H1 (cell line): ENCODE data around the gene SUPT7L. TPM values are rescaled to one million over a fixed set of nuclear protein-coding genes. Genes with fewer than 3 reads are reported as not detected.

Experiments
- CTCF ChIA-PET: fragments of 300-600 bp; sonication (Branson Sonifier 250); formaldehyde crosslinking; loops from one replicate; lab custom pipeline; 2021; ENCODE audit not compliant: partially characterized antibody; lab: Charles Lee
- POLR2A ChIA-PET: fragments of 300-600 bp; sonication (Branson Sonifier 250); formaldehyde crosslinking; loops from one replicate; lab custom pipeline; 2021; ENCODE audit warnings: inconsistent platforms; ENCODE audit not compliant: partially characterized antibody; lab: Charles Lee
- DNase-seq, 2 experiments: peaks; one replicate each; pipeline versions ENCODE4 v3.0.0 to v3.0.0-alpha.2; 2010 to 2022; ENCODE audit warnings: low spot score in 2 of 2, low read depth in 1 of 2, mixed read lengths in 1 of 2
- FAIRE-seq: peaks from 2 replicates; lab custom pipeline; 2011; peaks lifted over from hg19 to GRCh38; lab: Jason Lieb, UNC
- H2AFZ ChIP-seq: 2 replicates; pipeline ENCODE4 v1.8.1; 2012; ENCODE audit warnings: low read length, inconsistent platforms
- H2AK5ac ChIP-seq: 2 replicates; pipeline ENCODE4 v1.6.1; 2013; ENCODE audit warnings: low read depth, low read length
- H2BK120ac ChIP-seq: replicated peaks from 2 replicates; pipeline ENCODE3; 2013; ENCODE audit warnings: low read depth, low read length, inconsistent platforms
- H2BK12ac ChIP-seq: 2 replicates; pipeline ENCODE4 v1.6.1; 2013; ENCODE audit warnings: low read depth, low read length
- H2BK15ac ChIP-seq: 2 replicates; pipeline ENCODE4 v1.6.1; 2013; ENCODE audit warnings: low read length
- H2BK20ac ChIP-seq: 2 replicates; pipeline ENCODE4 v1.6.1; 2013; ENCODE audit warnings: low read length
- H2BK5ac ChIP-seq: 2 replicates; pipeline ENCODE4 v1.6.1; 2013; ENCODE audit warnings: low read depth, low read length
- H3K14ac ChIP-seq: 2 replicates; pipeline ENCODE4 v1.6.1; 2013; ENCODE audit warnings: inconsistent platforms; ENCODE audit not compliant: insufficient read length
- H3K18ac ChIP-seq: 2 replicates; pipeline ENCODE4 v1.6.1; 2013; ENCODE audit warnings: low read length; ENCODE audit errors: extremely low read depth
- H3K23ac ChIP-seq: 2 replicates; pipeline ENCODE4 v1.6.1; 2013; ENCODE audit warnings: inconsistent platforms; ENCODE audit not compliant: insufficient read length
- H3K23me2 ChIP-seq: 2 replicates; pipeline ENCODE4 v1.6.1; 2013; ENCODE audit warnings: low read depth, low read length
- H3K27ac ChIP-seq: 2 replicates; pipeline ENCODE4 v1.6.1; 2011; ENCODE audit warnings: low read depth, low read length, inconsistent platforms
- H3K27me3 ChIP-seq, 4 experiments: replicated peaks in 1 of 4; 1 replicate in 1 of 4; 2 replicates in 3 of 4; pipeline versions ENCODE4 v1.6.1 to v1.8.1; 2011 to 2013; ENCODE audit warnings: low read length in 3 of 4, mild to moderate bottlenecking in 3 of 4, inconsistent platforms in 2 of 4, mixed read lengths in 2 of 4, moderate library complexity in 1 of 4; ENCODE audit not compliant: control insufficient read depth in 3 of 4, insufficient read depth in 3 of 4; ENCODE audit errors: extremely low read depth in 1 of 4
- H3K36me3 ChIP-seq, 4 experiments: 2 replicates each; pipeline versions ENCODE4 v1.6.1 to v1.8.1; 2011 to 2013; ENCODE audit warnings: mild to moderate bottlenecking in 4 of 4, low read length in 3 of 4, moderate library complexity in 2 of 4, control low read depth in 1 of 4, inconsistent platforms in 1 of 4; ENCODE audit not compliant: insufficient read depth in 4 of 4, control insufficient read depth in 2 of 4
- H3K4ac ChIP-seq: replicated peaks from 2 replicates; pipeline ENCODE3; 2013; ENCODE audit warnings: low read length, low read depth, mixed read lengths, inconsistent platforms; ENCODE audit not compliant: insufficient read length
- H3K4me1 ChIP-seq, 4 experiments: replicated peaks in 1 of 4; 1 replicate in 1 of 4; 2 replicates in 3 of 4; pipeline versions ENCODE4 v1.6.1 to v1.8.1; 2011 to 2013; ENCODE audit warnings: low read length in 3 of 4, inconsistent platforms in 2 of 4, mixed read lengths in 1 of 4; ENCODE audit not compliant: insufficient read depth in 4 of 4, control insufficient read depth in 3 of 4
- H3K4me2 ChIP-seq, 2 experiments: 2 replicates each; pipeline versions ENCODE4 v1.6.1 to v1.8.1; 2011 to 2013; ENCODE audit warnings: low read depth in 2 of 2, low read length in 2 of 2, control low read depth in 1 of 2, inconsistent platforms in 1 of 2, mild to moderate bottlenecking in 1 of 2; ENCODE audit not compliant: insufficient read depth in 1 of 2
- H3K4me3 ChIP-seq, 4 experiments: fragments of 200-600, 300-600 bp in 1 of 4; sonication (generic), shearing (Covaris generic), sonication (Bioruptor Twin) in 1 of 4; 2 replicates each; pipeline versions ENCODE4 v1.5.1 to v1.8.1; 2011 to 2016; ENCODE audit warnings: low read length in 4 of 4, low read depth in 3 of 4, control low read depth in 2 of 4, inconsistent platforms in 2 of 4, mild to moderate bottlenecking in 2 of 4, mixed read lengths in 1 of 4, moderate library complexity in 1 of 4; ENCODE audit not compliant: insufficient read depth in 2 of 4; ENCODE audit errors: extremely low read depth in 1 of 4
- H3K56ac ChIP-seq: replicated peaks from 2 replicates; pipeline ENCODE3; 2013; ENCODE audit warnings: low read depth, mild to moderate bottlenecking, mixed read lengths, low read length, inconsistent platforms; ENCODE audit not compliant: insufficient read length
- H3K79me1 ChIP-seq: 2 replicates; pipeline ENCODE4 v1.6.1; 2013; ENCODE audit warnings: low read depth, low read length, control low read depth
- H3K79me2 ChIP-seq, 2 experiments: 2 replicates each; pipeline versions ENCODE4 v1.6.1 to v1.8.1; 2012 to 2013; ENCODE audit warnings: low read length in 2 of 2, mild to moderate bottlenecking in 2 of 2, inconsistent platforms in 1 of 2; ENCODE audit not compliant: insufficient read depth in 2 of 2, control insufficient read depth in 1 of 2
- H3K9ac ChIP-seq, 4 experiments: replicated peaks in 1 of 4; 1 replicate in 1 of 4; 2 replicates in 3 of 4; pipeline versions ENCODE4 v1.6.1 to v1.8.1; 2011 to 2013; ENCODE audit warnings: low read depth in 3 of 4, low read length in 3 of 4, control low read depth in 2 of 4, mild to moderate bottlenecking in 2 of 4, moderate library complexity in 2 of 4, inconsistent platforms in 1 of 4; ENCODE audit errors: extremely low read depth in 1 of 4
- H3K9me3 ChIP-seq, 2 experiments: 2 replicates each; pipeline versions ENCODE4 v1.6.1 to v1.8.1; 2012 to 2013; ENCODE audit warnings: mild to moderate bottlenecking in 2 of 2, moderate library complexity in 2 of 2, control low read depth in 1 of 2, inconsistent platforms in 1 of 2, low read depth in 1 of 2, low read length in 1 of 2, mixed read lengths in 1 of 2; ENCODE audit not compliant: insufficient read depth in 2 of 2
- H4K20me1 ChIP-seq, 2 experiments: replicated peaks in 1 of 2; 2 replicates each; pipeline versions ENCODE3 to v1.8.1; 2011 to 2013; ENCODE audit warnings: inconsistent platforms in 2 of 2, low read length in 2 of 2, mild to moderate bottlenecking in 1 of 2; ENCODE audit not compliant: insufficient read depth in 2 of 2, control insufficient read depth in 1 of 2
- H4K5ac ChIP-seq: 2 replicates; pipeline ENCODE4 v1.6.1; 2013; ENCODE audit warnings: low read length, low read depth, mixed read lengths, inconsistent platforms; ENCODE audit not compliant: insufficient read length
- H4K8ac ChIP-seq: 2 replicates; pipeline ENCODE4 v1.8.0; 2013; ENCODE audit warnings: mild to moderate bottlenecking, moderate library complexity, low read length, inconsistent platforms; ENCODE audit not compliant: insufficient read depth; ENCODE audit errors: extremely low read depth
- H4K91ac ChIP-seq: replicated peaks from 2 replicates; pipeline ENCODE3; 2013; ENCODE audit warnings: low read length, mixed read lengths, inconsistent platforms; ENCODE audit not compliant: insufficient read length
- BACH1 ChIP-seq: IDR thresholded peaks from 2 replicates; pipeline ENCODE4 v1.6.1; 2012; ENCODE audit warnings: low read length, improper control_type of control experiment
- BRCA1 ChIP-seq: IDR thresholded peaks from 2 replicates; pipeline ENCODE4 v1.6.1; 2012; ENCODE audit warnings: low read depth, low read length, improper control_type of control experiment
- CBX8 ChIP-seq: fragments of 300-800, 300-1000 bp; sonication (generic); IDR thresholded peaks from 2 replicates; pipeline ENCODE4 v1.7.1; 2016; ENCODE audit warnings: low read depth, low read length, borderline replicate concordance
- CEBPB ChIP-seq: IDR thresholded peaks from 2 replicates; pipeline ENCODE4 v1.6.1; 2012; ENCODE audit warnings: low read depth, low read length
- EP300 ChIP-seq, 2 experiments: IDR thresholded peaks; 1 replicate in 1 of 2; 2 replicates in 1 of 2; pipeline ENCODE4 v1.6.1; 2011 to 2012; ENCODE audit warnings: low read depth in 2 of 2, low read length in 2 of 2, mild to moderate bottlenecking in 2 of 2, borderline replicate concordance in 1 of 2, inconsistent platforms in 1 of 2, moderate library complexity in 1 of 2
- EZH2 ChIP-seq: fragments of 200-600 bp; sonication (generic); IDR thresholded peaks from 2 replicates; pipeline ENCODE4 v1.7.1; 2012; ENCODE audit warnings: low read depth, mild to moderate bottlenecking, moderate library complexity, low read length, inconsistent platforms; ENCODE audit not compliant: severe bottlenecking
- JUN ChIP-seq: IDR thresholded peaks from 2 replicates; pipeline ENCODE4 v1.6.1; 2011; ENCODE audit warnings: low read depth, mild to moderate bottlenecking, improper control_type of control experiment, low read length
- NRF1 ChIP-seq: IDR thresholded peaks from 2 replicates; pipeline ENCODE4 v1.6.1; 2011; ENCODE audit warnings: mild to moderate bottlenecking, low read depth, low read length, improper control_type of control experiment
- PHF8 ChIP-seq: fragments of 200-600 bp; sonication (generic); conservative IDR thresholded peaks from 2 replicates; pipeline ENCODE4 v1.7.1; 2012; ENCODE audit warnings: low read depth, mild to moderate bottlenecking, inconsistent platforms, low read length, moderate library complexity
- POLR2A ChIP-seq, 2 experiments: IDR thresholded peaks; 1 replicate in 1 of 2; 2 replicates in 1 of 2; pipeline ENCODE4 v1.6.1; 2011; ENCODE audit warnings: low read depth in 2 of 2, low read length in 2 of 2, mild to moderate bottlenecking in 2 of 2; ENCODE audit errors: control extremely low read depth in 1 of 2
- TCF12 ChIP-seq: IDR thresholded peaks from 2 replicates; pipeline ENCODE4 v1.6.1; 2011; ENCODE audit warnings: low read depth, mild to moderate bottlenecking, low read length
- YY1 ChIP-seq: IDR thresholded peaks from 2 replicates; pipeline ENCODE4 v1.6.1; 2011; ENCODE audit warnings: low read depth, mild to moderate bottlenecking, low read length
- WGBS, 2 experiments: shearing (Covaris generic) in 1 of 2; methylation state at CpG; one replicate each; pipeline versions ENCODE4 v1.1.6 to v1.1.7; 2013 to 2015; ENCODE audit warnings: low lambda C conversion rate in 2 of 2, mixed read lengths in 2 of 2, inconsistent platforms in 1 of 2, low coverage in 1 of 2, missing lambda C conversion rate in 1 of 2; ENCODE audit not compliant: insufficient replicate concordance in 2 of 2, insufficient coverage in 1 of 2, insufficient read length in 1 of 2; ENCODE audit errors: extremely low coverage in 1 of 2, missing lambda C conversion rate in 1 of 2; 5-methylcytosine and 5-hydroxymethylcytosine counted together
- polyA plus RNA-seq, 7 experiments: library from polyadenylated mRNA; depleted of rRNA in 3 of 7; stranded (reverse) in 5 of 7; unstranded in 2 of 7; fragments of >200 nt in 5 of 7; fragments of 200-250 nt in 2 of 7; gene quantifications; 1 replicate in 5 of 7; 2 replicates in 1 of 7; 4 replicates in 1 of 7; pipeline versions ENCODE4 v1.2.1 to v1.2.3, GENCODE V29; 2011 to 2013; ENCODE audit warnings: missing spikeins in 2 of 7, mixed read lengths in 2 of 7
- total RNA-seq: library from RNA; stranded (reverse); fragmentation: NEBNext Ultra II Directional; extraction: Animal tissue kit (Norgen Biotek cat#: 25700); gene quantifications from 2 replicates; pipeline ENCODE4 v1.2.1, GENCODE V29; 2021

The SUPT7L gene
- total and polyA plus RNA-seq, 2 of the 8 experiments (the other 6 are each of a cell fraction or from before 2014, with no cell fraction given), result 22.2 to 26.6 TPM

GRCh38 chr2:27615316-27615715 is 48.1 kb downstream of the SUPT7L start:
- POLR2A ChIA-PET, result interaction anchor here (2.2 kb wide), 1 partner anchor 13 kb away, joined by 6 read pairs; the partner anchor contains the start of genes CCDC121 and GPN1
- WGBS, 2 experiments, result 88% methylated on average over 3 of the region's 3 CpGs; no CpG with 5 or more reads in 1 of the 2 experiments

More at GRCh38 chr2:27615316-27615715, 48.1 kb downstream of the SUPT7L start:
- Histone ChIP-seq H3K56ac (no peak overlapping the region), H3K23me2 (no peaks in the 10 kb centered on the region), H3K18ac (no peak overlapping the region), H4K20me1 (peaks cover 0 to 2% of the 10 kb centered on the region in 2 experiments), H4K5ac (no peak overlapping the region), H4K91ac (no peak overlapping the region), H2AK5ac (no peak overlapping the region), H3K4me3 (no peak overlapping the region), H2BK15ac (no peak overlapping the region), H3K79me1 (no peaks in the 10 kb centered on the region), H3K27ac (no peak overlapping the region), H2AFZ (no peak overlapping the region), H2BK120ac (no peak overlapping the region), H3K27me3 (peaks cover 0 to 1% (median 0%) of the 10 kb centered on the region in 4 experiments; a peak in 1 of 7 replicates), H2BK12ac (no peak overlapping the region), H3K14ac (no peak overlapping the region), H3K36me3 (peaks cover 4 to 52% (median 10%) of the 10 kb centered on the region in 4 experiments; a peak in 6 of 8 replicates), H3K4me1 (no peaks in the 10 kb centered on the region), H3K9ac (no peak overlapping the region), H3K4ac (no peak overlapping the region), H3K4me2 (no peak overlapping the region), H4K8ac (no peak overlapping the region), H3K79me2 (no peaks in the 10 kb centered on the region), H3K23ac (no peak overlapping the region), H3K9me3 (no peaks in the 10 kb centered on the region), H2BK20ac (no peak overlapping the region), H2BK5ac (no peak overlapping the region)
- no peak for TF ChIP-seq YY1
- no peak for TF ChIP-seq POLR2A (IDR thresholded peaks at IDR 0.05; ENCODE audit: control extremely low read depth in 1 of 2, low read depth in 2 of 2, low read length in 2 of 2)
- TF ChIP-seq PHF8, result no peak
- no peak for TF ChIP-seq JUN
- no peak for TF ChIP-seq TCF12
- no peak for TF ChIP-seq EZH2
- TF ChIP-seq NRF1, result no peak
- TF ChIP-seq EP300 (IDR thresholded peaks at IDR 0.05; ENCODE audit: borderline replicate concordance in 1 of 2, low read depth in 2 of 2, low read length in 2 of 2), result no peak
- TF ChIP-seq CBX8, result no peak
- TF ChIP-seq BACH1, result no peak
- no peak for TF ChIP-seq BRCA1
- no peak for TF ChIP-seq CEBPB
- no peak for DNase-seq
- FAIRE-seq, result no peak
- CTCF ChIA-PET, result no interaction called here
